Measurements from ENCODE around the gene DNAJC17. TPM values are rescaled to one million over a fixed set of nuclear protein-coding genes. Genes with fewer than 3 reads are reported as not detected.

DNAJC17 gene
- total and polyA plus RNA-seq, 2 of the 13 experiments (the other 11 are each of a cell fraction or from before 2014, with no cell fraction given), result 22.2 to 26.5 TPM

GRCh38 chr15:40846841-40847222 is 39.6 kb upstream of the DNAJC17 start:
- ATAC-seq (peak; percentile 19), DNase-seq (ENCODE audit: low spot score) (no peak), FAIRE-seq (no peak)
- intact Hi-C loops (cut with micrococcal nuclease; ENCODE audit: unreplicated experiment), result no loop called here
- H4K20me1 ChIP-seq (ENCODE audit: insufficient read depth, low read length), result no peaks in the 10 kb centered on the region
- ChIA-PET POLR2A (interaction anchor here (0.9 to 2.0 kb wide), 8 partner anchors 9 to 47 kb away, joined by 3 to 7 read pairs (median 4); partner anchors contain the start of genes PPP1R14D and VPS18), CTCF (ENCODE audit: low intra/inter-chr PET ratio, low total read pairs) (no interaction called here)
- no peak overlapping the region for H2AFZ ChIP-seq (ENCODE audit: low read length)
- no peaks in the 10 kb centered on the region for H3K79me2 ChIP-seq (ENCODE audit: insufficient read depth, low read length)
- peaks cover 63% of the 10 kb centered on the region for H3K4me1 ChIP-seq (ENCODE audit: insufficient read depth, low read length)
- in situ Hi-C loops (cut with HindIII; ENCODE audit: extremely low pct_ligation_motif_present, low pct_unique_long_range_greater_than_20kb), result no loop called here
- H3K36me3 ChIP-seq (replicated peaks in 1 of 2; ENCODE audit: control insufficient read depth in 1 of 2, insufficient read depth in 2 of 2, low read length in 2 of 2), result no peaks in the 10 kb centered on the region
- H3K9me3 ChIP-seq (ENCODE audit: low read length), result no peaks in the 10 kb centered on the region
- no peak overlapping the region for H3K27ac ChIP-seq (ENCODE audit: extremely low read length, insufficient read depth, low read length)
- H3K27me3 ChIP-seq (ENCODE audit: control insufficient read depth in 1 of 2, insufficient read depth in 2 of 2, low read length in 2 of 2), result peaks cover 4 to 17% of the 10 kb centered on the region in 2 experiments; a peak in 3 of 5 replicates
- TF ChIP-seq ZBTB26 (CRISPR knock-in tag; IDR thresholded peaks at IDR 0.05; ENCODE audit: borderline replicate concordance) (peak; percentile 67; the same call in 1 of the 2 replicates), FOSL1 (CRISPR knock-in tag; IDR thresholded peaks at IDR 0.05; ENCODE audit: borderline replicate concordance) (no peak), PRDM10 (CRISPR knock-in tag; IDR thresholded peaks at IDR 0.05; ENCODE audit: low read depth) (0 out of 2 replicates have a peak, but pooled peaks have one; percentile 12)
- peak overlapping the region; percentile 66 for H3K4me2 ChIP-seq (ENCODE audit: low read depth, low read length)
- H3K4me3 ChIP-seq (replicated peaks in 1 of 3; ENCODE audit: insufficient read depth in 1 of 3, low read depth in 2 of 3, low read length in 3 of 3), result 0 out of 6 replicates have a peak overlapping the region, but pooled peaks of 1 of the 3 experiments have one; percentile 15
- no TSS peak for BruUV-seq (replicated peaks)
- no peak overlapping the region for H3K9ac ChIP-seq (ENCODE audit: insufficient read depth, low read depth, low read length)

All from HepG2 (cell line).